ENCODE results near the gene APOB.

The APOB gene

DNA sequence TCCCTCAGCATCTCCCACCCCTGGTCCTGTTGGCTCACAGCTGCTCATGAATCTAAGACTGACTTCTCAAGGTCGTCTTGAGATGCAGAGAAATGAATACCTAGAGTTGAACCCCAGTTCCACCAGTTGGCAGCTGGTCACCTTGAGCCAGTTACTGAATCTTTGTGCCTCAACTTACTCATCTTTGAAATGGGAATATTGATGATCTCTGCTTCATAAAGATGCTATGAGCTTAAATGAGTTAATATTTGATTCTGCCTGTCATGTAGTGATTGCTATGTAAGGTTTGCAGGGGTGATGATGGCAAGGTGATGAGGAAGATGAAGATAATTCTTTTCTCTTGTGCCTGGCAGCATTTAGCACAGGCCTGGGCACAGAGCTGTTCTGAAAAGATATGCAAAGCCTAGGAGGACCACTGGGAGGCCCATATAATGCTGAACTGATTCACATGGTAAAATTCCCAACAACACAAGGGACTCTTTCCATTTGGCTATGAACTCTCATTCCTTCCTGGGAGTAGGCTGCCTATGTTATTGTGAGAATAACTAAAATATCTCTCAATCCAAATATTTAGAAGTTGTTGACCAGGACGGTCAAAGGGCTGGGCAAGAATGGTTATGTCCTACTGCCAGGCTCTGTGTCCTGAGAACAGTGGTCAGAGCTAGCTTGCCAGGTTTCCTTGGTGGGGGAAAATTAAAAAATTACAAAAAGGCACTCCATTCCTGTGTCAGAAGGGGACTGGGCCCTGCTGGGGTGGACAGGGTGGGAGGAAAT, 70.9 kb downstream of the APOB start:
- no peak for DNase-seq

DNA sequence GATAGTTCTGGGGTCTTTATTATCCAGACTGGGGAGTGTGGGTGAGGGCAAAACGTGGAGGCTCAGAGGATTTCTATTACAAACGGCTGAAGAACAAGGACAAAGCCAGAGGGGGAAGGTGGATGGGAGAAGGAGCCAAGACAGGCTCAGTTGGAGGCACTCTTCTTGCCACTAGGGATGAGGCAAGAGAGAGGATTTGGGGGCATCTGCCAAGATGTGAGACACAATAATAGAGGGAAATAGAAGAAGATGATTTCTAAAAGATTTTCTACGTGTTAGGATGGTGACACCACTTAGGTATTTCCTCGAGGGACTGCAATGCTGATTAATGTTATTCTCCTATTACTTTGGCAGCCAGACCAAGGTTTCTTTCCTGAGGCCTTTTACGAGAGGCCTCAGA, 71.8 kb downstream of the APOB start:
- no peak for DNase-seq

DNA sequence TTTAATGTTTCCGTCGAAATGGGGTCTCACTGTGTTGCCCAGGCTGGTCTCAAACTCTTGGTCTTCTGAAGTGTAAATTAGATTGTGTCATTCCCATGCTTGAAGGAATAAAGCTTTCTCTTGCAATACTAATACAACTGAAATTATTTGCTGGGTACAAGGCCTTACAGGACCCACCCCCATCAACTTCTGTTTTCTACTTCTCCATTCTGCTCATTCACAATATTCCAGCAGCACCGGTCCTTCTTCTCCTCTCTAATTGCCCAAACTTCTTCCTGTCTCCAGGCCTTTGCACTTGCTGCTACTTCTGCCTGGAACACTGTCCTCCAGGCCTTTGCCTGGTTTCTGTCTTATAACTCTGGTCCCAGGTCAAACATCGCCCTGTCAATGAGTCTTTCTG, 73.8 kb downstream of the APOB start:
- DNase-seq: no peak

DNA sequence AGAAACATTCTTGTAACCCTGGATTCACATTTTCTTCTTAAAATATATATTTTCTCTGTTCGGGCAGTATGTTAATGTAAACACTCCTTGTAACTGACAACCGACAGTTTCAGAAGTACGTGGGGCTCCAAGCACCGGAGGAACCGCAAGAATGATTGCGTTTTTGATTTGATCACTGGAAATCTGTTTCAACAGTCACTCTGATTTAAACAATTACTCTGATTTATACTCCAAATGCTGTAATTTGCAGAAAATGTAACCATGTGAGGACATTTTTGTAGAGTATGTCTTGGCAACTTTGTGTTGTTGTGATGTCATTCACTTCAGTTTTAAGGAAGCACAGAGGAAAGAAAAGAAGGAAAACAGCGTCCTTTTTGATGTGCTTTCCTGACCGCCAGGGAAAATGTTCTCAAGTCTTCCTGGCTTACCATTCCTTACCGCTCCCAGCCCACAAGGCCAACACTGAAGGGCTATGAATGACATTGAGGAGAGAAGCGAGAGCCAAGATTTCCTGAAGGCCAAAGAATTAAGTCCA, 77.7 kb downstream of the APOB start:
- no peak for DNase-seq

DNA sequence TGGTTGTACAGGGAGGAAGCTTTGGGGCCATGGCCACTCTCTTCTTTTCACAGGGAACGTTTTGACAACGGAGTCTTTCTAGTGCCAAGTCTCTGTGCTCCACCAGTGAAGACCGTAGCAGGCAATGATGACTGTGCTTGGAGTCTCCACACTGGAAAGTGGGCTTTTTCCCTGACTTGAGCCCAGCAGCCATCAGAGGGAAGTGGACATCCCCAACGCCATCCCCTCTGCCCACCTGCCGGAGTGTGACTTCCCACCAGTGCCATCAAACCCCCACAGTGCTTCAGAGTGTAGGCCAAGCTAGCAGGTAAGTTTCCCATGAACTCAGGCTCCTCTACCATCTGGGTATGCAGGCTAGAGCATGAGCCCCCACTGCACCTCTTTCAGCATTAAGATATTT, 78.7 kb downstream of the APOB start:
- no peak for DNase-seq

DNA sequence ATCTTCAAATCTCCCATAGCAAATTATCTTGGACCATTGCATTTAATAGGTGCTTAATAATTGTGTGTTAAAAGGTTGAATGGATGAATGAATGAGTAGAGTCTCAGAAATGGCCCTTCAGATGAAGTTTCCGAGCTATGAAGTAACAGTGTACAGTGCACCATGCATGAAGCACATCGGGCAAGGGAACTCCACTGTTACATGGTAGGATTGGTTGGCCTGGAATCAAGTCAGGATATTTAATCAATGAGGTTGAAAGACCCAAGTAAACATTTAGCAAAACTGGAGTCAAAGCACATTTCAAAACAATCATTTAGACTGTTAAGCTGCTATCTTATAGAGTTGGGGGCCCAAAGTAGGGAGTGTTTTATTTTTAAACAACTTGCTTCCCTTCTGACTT, 80.0 kb downstream of the APOB start:
- DNase-seq: no peak

DNA sequence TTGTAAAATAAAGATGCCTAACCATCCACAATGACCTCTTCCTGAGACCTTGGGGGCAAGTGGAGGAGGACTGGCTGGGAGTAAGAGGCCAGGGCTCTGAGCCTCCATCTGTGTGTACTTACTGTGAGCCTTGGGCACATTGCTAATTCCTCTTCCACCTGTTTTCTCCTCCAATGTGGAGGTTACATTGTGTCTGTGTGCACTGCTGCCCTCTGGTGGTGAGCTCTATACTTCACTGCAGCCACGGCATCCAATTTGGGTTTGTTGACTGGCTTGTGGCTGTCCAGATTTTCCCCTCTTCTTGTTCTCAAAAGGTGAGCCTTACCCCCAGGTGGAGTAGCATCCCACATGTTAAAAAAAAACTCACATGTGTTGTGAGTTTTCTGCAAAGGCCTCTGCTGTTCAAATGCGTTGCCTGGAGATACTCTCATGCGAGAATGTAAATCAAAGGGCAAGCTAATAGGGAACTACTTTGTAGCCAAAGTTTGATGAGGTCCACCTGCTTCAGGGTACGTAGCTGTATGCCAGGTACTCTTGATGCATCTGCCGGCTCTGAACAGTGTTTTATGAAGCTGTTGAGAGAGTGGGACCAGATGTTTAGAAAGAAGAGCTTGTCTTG, 80.8 kb downstream of the APOB start:
- DNase-seq: peak; percentile 73

DNA sequence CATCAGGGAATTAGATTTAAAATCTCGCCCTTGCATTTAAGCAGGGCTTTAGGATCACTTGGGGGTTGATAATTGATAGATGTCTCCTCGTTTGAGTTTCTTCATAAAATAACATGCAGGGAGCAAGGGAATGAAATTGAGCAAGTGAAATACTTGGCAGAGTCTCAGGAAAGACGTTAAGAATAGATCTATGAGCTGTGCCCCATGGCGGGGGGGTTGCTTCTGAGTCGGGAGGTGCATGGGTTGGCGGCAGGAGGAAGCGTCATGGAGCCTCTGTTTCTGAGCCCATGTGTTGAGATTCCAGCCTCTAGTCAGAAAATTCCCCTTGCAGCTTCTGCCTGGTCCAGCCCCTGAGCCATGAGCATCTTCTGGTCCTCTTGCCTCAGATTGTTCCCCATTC, 82.0 kb downstream of the APOB start:
- DNase-seq: no peak

DNA sequence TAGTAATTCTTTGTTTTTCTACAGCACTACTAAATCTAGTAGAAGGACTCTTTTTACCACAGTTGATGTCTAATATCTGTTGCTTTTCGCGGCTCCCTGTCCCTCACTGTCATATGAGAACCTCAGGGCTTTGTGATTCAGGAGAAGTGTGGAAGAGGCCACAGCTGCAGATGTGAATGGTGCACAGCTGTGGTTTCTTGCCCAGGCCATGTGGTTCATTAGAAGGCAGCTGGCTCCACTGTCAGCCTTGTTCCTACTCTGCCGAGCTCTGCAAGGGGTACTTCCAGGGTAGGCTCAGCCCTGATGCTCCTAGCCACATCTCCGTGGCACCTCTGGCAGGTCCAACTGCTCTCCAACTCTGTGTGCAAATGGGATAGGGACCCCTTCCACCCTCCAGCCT, 83.9 kb downstream of the APOB start:
- no peak for DNase-seq

DNA sequence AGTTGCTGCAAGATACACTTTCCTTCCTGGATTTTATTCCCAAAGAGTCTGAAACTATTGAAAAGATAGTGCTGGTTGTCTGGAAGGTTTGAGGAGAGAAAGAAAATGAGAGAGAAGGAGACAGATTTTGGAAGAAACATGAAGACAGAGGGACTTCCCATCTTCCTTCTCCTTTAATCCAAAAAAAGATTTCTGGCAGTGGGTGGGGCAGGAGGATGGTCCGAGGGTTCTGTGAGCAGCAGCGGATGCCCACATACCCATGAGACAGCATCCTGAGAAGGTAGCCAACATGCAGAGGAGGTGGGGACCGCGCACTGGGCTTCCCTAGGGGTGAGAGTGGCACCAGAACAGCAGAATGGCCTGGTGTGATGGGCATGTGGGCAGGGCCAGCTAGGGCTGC, 84.6 kb downstream of the APOB start:
- no peak for DNase-seq

DNA sequence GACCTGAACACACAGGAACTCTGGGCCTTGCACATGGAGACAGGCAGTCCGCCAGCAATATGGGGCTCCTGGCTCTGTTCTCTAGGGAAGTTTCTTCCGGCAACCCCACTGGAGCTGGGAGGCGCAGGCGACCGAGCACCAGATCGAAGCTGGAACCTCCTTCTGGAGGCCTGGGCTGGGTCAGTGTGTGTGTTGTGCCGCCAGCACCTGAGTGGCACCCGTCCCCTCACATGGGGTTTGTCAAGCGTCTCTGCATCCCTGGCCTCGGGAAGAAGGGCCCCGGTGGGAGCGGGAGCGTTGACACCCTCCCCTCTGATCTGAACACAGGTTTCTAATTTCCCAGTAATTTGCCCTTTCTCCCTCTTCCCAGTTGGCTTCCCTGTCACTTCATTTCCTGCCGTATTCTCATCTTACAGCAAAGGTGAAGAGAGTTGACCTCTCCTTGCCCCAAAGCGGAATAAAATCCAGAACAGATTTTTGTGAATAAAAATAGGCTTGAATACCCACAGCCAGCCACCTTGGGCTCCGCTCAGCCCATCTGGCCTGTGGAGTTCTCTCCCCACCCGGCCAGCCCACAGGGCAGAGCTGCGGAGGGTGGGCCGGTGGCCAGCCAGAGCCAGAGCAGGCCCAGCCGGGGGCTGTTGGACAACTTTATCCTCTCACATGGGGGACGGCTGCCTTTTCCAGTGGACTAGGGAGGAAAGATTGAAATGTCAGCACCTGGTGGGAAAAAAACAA, 85.9 kb downstream of the APOB start:
- DNase-seq: no peak

DNA sequence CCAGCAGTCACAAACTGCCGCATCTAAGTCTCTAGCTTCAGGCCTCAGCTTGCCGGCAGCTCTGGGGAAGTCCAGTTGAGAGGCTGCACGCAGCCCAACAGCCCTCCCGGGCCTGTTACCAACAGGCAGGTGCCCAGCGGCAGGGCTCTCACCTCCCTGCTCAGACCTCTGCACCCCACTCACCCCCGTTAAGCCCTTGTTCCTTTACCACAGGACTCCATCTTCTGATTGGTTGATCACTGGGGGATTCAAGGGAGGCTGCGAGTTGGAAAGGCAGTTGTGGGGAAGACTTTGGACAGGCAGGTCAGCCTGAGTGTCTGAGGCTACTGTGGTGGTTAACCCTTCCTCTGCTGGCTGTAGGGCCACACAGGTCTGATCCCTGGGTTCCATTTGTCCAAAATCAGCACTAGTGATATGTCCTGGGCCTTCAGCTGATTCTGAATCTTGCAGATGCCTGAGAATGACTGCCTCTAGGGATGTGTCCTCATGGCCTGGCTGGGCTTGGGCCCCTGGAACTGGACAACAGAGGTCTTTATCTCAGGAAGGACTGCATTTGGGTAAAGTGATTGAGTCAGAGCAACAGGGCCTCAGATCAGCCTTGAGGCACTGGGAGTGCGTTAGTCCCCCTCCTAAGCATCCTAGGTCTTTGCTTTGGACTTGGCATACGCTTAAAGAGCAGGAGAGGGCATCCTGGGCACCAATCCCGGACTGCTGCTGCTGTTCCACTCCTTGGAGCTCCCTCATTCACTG, 88.4 kb downstream of the APOB start:
- DNase-seq: no peak

DNA sequence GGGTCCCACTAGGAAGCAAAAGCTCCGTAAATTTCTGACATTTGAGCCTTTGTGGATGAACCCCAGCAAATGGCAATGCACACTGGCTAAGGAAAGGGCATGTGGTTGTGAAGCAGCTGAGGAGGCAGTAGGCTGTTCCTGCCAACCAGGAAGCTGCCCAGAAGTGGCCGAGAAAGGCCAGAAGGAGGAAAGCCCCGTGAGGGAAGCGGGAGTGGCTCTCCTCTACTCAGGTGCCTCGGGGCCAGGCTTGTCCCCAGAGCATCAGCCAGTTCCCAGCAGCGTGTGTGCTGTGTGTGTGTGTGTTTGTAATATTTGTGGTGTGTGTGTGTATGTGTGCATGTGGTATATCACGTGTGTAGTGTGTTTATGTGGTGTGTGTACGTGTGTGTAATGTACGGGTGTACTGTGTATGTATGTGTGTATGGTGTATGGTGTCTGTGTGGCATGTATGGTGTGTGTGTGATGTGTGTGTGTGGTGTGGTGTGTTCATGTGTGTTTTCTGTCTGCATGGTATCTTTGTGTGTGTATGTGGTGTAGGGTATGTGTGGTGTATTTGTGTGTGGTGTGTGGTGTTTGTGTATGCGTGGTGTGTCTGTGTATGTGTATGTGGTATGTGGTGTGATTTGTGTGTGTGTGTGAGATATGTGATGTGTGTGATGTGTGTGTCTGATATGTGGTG, 90.6 kb downstream of the APOB start:
- no peak for DNase-seq

All from NCI-H1694 (cell line).